CD4-positive, alpha-beta T cell treated with Interleukin-4 for 4 hours (primary cell): Measurements from ENCODE around the gene TM2D3.
A peak's percentile ranks its signal among the peaks of the same experiment; 100 is the strongest.
"Not testable (repeated sequence)": the region's sequence is repeated elsewhere in the genome, so short reads cannot be mapped to it uniquely, and the experiment has no call there.

Experiments used
- DNase-seq: peaks from one replicate; pipeline ENCODE4 v3.0.0-alpha.2; 2020

The TM2D3 gene

DNA sequence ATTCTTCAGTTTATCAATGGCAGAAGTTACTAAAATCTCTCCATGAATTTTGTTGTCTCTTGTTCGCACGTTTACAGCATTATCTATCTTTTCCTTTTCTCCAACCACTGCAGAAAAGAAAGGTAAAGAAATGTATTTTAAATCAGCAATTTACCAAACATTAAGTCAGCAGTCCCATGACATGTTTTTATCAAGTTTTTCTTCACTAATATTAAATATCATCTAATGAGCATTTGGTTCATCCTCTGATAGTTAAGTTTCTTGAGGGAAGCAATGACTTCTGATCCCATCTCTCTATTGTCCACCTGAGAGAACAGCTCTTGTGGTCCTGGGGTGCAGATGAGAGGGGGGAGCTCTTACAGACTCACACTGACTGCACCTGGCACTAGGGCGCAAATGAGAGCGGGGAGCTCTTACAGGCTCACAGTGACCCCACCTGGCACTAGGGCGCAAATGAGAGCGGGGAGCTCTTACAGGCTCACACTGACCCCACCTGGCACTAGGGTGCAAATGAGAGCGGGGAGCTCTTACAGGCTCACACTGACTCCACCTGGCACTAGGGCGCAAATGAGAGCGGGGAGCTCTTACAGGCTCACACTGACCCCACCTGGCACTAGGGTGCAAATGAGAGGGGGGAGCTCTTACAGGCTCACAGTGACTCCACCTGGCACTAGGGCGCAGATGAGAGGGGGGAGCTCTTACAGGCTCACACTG lies 2.6 kb upstream of the TM2D3 start:
- DNase-seq: peak; percentile 31

GRCh38 chr15:101654171-101654570 lies 2.0 kb upstream of the TM2D3 start:
- no peak for DNase-seq

- DNase-seq: no peak
These were observed 727 bp upstream of the TM2D3 start for GRCh38 chr15:101652786-101653430.

DNA sequence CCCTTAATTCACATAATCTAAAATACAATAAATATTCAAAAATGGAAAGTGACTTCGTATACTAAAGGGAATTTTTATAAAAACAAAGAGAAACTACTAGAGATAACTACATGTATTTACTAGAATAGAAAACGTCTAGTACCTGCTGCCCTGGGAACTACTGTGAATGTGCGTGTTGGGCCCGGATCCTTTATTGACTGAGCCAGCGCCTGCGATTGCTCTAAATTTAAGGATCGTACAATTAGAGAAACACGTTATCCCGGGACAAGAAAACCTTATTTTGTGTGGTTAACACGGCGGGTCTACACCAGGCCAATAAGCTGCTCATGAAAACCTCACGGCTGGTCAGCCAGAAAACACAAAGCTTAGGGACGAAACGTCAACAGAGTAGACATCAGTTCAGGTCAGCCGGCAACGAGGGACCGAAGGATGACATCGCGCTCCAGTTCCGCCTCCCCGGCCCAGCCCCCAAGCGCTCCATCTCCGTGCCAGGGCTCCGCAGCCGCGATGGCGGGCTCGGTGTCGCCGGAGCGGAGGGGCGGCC lies 555 bp downstream of the TM2D3 start:
- peak; percentile 10 for DNase-seq

- DNase-seq: no peak
These were observed 2.0 kb downstream of the TM2D3 start for GRCh38 chr15:101650145-101650544.

DNA sequence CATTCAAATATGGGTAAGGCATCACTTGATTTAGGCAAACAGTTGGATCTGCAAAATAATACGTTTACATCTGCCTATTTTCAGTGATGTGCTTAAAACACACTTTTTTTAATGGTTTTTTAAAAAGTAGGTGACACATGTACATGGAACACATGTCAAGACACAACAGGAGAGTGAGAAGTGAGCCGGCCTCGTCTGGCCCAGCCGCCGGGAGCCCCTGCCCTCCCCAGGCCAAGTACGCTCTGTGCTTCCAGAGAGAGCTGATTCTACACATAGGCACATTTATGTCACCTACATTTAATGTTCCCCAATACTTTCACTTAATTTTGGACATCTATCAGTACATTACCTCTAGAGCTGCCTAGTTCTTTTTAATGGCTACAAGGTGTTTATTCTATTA lies 3.8 kb downstream of the TM2D3 start:
- DNase-seq: no peak

GRCh38 chr15:101647251-101647650 lies 4.9 kb downstream of the TM2D3 start:
- no peak for DNase-seq

- no peak for DNase-seq
These were observed 5.5 kb downstream of the TM2D3 start for GRCh38 chr15:101646672-101647071.

GRCh38 chr15:101642361-101642760 lies 9.8 kb downstream of the TM2D3 start:
- no peak for DNase-seq

GRCh38 chr15:101641894-101642293 lies 10.3 kb downstream of the TM2D3 start:
- peak; percentile 69 for DNase-seq

- DNase-seq: peak; percentile 76
These were observed 10.9 kb downstream of the TM2D3 start for GRCh38 chr15:101641129-101641764.

GRCh38 chr15:101639667-101640066 lies 12.5 kb downstream of the TM2D3 start:
- DNase-seq: no peak

DNA sequence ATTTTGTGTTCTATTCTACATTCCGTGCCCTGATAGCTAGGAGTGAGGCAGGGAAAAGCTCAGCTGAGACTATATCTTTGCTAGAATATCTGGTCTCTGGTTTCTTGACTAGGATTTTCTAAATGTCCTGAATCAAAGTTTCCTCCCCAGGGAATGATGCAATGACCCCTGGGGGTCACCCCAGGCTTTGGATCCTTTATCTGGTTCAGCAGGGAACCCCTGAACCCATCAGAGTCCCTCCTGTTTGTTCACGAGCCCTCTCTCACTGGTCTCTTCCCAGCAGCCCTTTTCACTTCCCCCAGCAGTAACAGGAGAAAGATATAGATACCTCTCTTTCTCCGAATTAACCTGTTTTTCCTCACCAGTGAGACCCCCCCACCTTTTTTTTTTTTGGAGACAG lies 14.3 kb downstream of the TM2D3 start:
- no peak for DNase-seq

GRCh38 chr15:101637516-101637915 lies 14.7 kb downstream of the TM2D3 start:
- no peak for DNase-seq

- DNase-seq: no peak
These were observed 15.1 kb downstream of the TM2D3 start for GRCh38 chr15:101637038-101637437.

GRCh38 chr15:101635944-101636727 lies 16.0 kb downstream of the TM2D3 start:
- no peak for DNase-seq

DNA sequence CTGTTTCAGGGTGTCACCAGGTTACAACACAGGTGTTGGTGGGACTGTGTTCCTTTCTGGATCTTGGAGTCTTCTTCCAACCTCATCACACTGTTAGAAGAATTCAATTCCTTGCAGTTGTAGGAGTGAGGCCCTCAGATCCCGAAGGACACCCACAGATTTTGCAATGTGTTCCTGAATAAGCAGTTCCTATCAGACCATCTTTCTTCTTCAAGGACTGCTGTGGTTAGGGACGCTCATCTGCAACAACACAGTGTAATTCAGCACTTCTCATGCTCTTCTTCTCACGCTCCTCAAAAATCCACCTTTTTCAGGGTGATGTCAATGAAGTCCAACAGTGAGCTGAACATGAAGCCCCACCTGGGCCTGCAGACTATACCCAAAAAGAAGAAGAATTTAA lies 18.8 kb downstream of the TM2D3 start:
- no peak for DNase-seq

GRCh38 chr15:101626729-101627128 lies 25.5 kb downstream of the TM2D3 start:
- DNase-seq: not testable (repeated sequence)

DNA sequence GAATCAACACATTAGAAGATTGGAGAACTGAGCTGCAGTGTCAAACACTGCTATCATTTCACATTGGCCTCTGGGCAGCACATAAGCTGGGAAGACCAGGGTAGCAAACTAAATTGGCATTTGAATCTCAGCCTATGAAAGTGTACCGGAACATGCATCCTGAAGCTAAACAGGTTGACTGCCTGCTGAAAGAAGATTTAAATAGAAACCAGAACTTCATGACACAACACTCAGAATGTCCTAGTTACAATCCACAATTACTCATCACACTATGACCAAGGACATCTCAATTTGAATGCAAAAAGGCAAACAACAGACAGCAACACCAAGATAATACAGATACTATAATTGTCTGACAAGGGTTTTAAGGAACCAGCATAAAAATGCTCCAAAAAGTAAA lies 26.2 kb downstream of the TM2D3 start:
- DNase-seq: no peak

DNA sequence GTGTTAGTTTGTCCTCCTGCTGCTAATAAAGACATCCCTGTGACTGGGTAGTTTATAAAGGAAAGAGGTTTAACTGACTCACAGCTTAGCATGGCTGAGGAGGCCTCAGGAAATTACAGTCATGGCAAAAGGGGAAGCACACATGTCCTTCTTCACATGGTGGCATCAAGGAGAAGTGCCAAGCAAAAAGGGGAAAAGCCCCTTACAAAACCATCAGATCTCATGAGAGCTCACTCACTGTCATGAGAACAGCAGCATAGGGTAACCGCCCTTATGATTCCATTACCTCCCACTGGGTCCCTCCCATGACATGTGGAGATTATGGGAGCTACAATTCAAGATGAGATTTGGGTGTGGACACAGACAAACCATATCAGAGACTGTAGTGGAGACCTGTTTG lies 27.0 kb downstream of the TM2D3 start:
- no peak for DNase-seq

- DNase-seq: no peak
These were observed 28.5 kb downstream of the TM2D3 start for GRCh38 chr15:101623367-101624304.

DNA sequence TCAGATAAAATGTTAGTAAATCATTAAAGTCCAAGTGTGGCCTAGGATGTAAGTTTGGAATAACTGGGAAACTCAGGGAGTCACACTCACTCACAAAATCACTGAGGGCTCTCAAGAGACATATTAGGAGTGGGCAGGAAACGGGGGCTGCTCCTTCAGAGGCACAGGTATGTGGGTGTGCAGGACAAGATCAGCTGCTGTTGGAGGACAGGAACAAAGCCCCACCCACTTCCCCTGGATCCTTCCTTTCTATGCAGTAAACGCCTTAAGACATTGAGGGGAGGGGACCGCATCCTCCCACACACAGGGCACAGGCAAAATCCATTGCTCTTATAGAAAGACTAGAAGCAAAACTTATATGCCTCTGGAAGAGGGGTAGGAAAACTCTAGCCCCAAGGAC lies 30.2 kb downstream of the TM2D3 start:
- DNase-seq: no peak
